CD4-positive, alpha-beta T cell (primary cell): ENCODE data around the gene KDM4F. TPM values are rescaled to one million over a fixed set of nuclear protein-coding genes. Genes with fewer than 3 reads are reported as not detected.

ENCODE experiments used
- ATAC-seq: fragments of 200-7000 bp; cut with Tn5 transposase; one replicate; pipeline ENCODE4 v1.10.0; 2022; ENCODE audit warnings: mild to moderate bottlenecking; ENCODE audit not compliant: poor library complexity
- CTCF ChIA-PET: fragments of 350-600 bp; sonication (Branson Sonifier 250); formaldehyde crosslinking; loops from one replicate; lab custom pipeline; 2021; ENCODE audit warnings: antibody characterized with exemption, inconsistent platforms; lab: Charles Lee
- POLR2A ChIA-PET: fragments of 350-600 bp; sonication (Branson Sonifier 250); formaldehyde crosslinking; loops from one replicate; lab custom pipeline; 2021; ENCODE audit warnings: antibody characterized with exemption, inconsistent platforms; lab: Charles Lee
- DNase-seq, 14 experiments: peaks; one replicate each; pipeline ENCODE4 v3.0.0-alpha.2; 2013 to 2020; ENCODE audit warnings: mixed read lengths in 2 of 14
- H3K27ac ChIP-seq, 2 donors: one replicate each; pipeline versions ENCODE4 v1.5.1 to v1.7.0; 2013; ENCODE audit warnings: low read length in 2 of 2, low read depth in 1 of 2, mild to moderate bottlenecking in 1 of 2
- H3K27me3 ChIP-seq, 2 experiments: 1 replicate in 1 of 2; 2 replicates in 1 of 2; pipeline versions ENCODE4 v1.6.1 to v1.7.0; 2013; ENCODE audit warnings: low read length in 2 of 2, control low read depth in 1 of 2, mild to moderate bottlenecking in 1 of 2, moderate library complexity in 1 of 2; ENCODE audit not compliant: insufficient read depth in 2 of 2, control insufficient read depth in 1 of 2
- H3K36me3 ChIP-seq: one replicate; pipeline ENCODE4 v1.6.1; 2013; ENCODE audit warnings: low read length, control low read depth; ENCODE audit not compliant: insufficient read depth
- H3K4me1 ChIP-seq: one replicate; pipeline ENCODE4 v1.6.1; 2013; ENCODE audit warnings: low read length, control low read depth; ENCODE audit not compliant: insufficient read depth
- H3K4me3 ChIP-seq: one replicate; pipeline ENCODE4 v1.5.1; 2013; ENCODE audit warnings: mild to moderate bottlenecking, low read length, moderate library complexity
- H3K9me3 ChIP-seq, 2 experiments: 1 replicate in 1 of 2; 2 replicates in 1 of 2; pipeline versions ENCODE4 v1.6.1 to v1.7.0; 2013; ENCODE audit warnings: low read length in 2 of 2, mild to moderate bottlenecking in 2 of 2, control low read depth in 1 of 2, moderate library complexity in 1 of 2; ENCODE audit not compliant: control insufficient read depth in 1 of 2, insufficient read depth in 1 of 2
- H3K27ac Mint-ChIP-seq: one replicate; pipeline ENCODE4 v1.8.0; 2020; ENCODE audit warnings: mixed read lengths
- H3K27me3 Mint-ChIP-seq: one replicate; pipeline ENCODE4 v1.8.0; 2021; ENCODE audit warnings: mixed read lengths
- H3K36me3 Mint-ChIP-seq: one replicate; pipeline ENCODE4 v1.8.0; 2021; ENCODE audit warnings: low read depth, mixed read lengths
- H3K4me1 Mint-ChIP-seq: one replicate; pipeline ENCODE4 v1.8.0; 2021; ENCODE audit warnings: low read depth, mixed read lengths
- H3K4me3 Mint-ChIP-seq: one replicate; pipeline ENCODE4 v1.8.0; 2020; ENCODE audit warnings: mild to moderate bottlenecking, mixed read lengths
- H3K9me3 Mint-ChIP-seq: one replicate; pipeline ENCODE4 v1.8.0; 2020; ENCODE audit warnings: mixed read lengths
- intact Hi-C, 2 experiments: fragments of 100-400 bp; cut with DNase I in 1 of 2; cut with micrococcal nuclease in 1 of 2; formaldehyde crosslinking; loops; one replicate each; pipeline versions ENCODE4 v1.15.1 to v1.9.0; 2023 to 2025; cut with DNase I, micrococcal nuclease
- total RNA-seq, 174 experiments: library from RNA in 2 of 174; stranded (reverse) in 2 of 174; gene quantifications; one replicate each; pipeline ENCODE4 v1.2.3 and lab custom pipeline; 2021 to 2026
- TF ChIP-seq, protein P1 (sequence below): fragments of 200-600 bp; IDR thresholded peaks from one replicate; pipeline ENCODE4 v1.8.0; 2022; ENCODE audit warnings: antibody characterized with exemption, mild to moderate bottlenecking

The KDM4F gene
- total RNA-seq, 2 experiments from 2014 or later: not detected

DNA sequence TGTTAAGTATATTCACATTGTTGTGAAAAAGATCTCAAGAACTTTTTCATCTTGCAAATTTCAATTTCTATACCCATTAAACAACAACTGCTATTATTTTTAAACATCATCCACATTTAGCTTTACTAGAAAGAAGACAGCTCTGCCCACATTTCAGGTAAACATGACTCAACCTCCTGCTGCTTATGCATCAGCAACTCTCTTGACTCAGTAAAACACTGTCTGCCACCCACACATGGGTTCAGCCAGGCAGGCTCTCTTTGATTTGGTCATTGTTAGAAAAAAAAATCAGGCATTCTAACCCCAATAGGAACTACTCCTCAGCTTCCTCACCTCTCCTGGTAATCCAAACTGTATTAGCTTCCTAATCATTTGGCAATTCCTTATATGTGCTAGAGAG, 35.3 kb downstream of the KDM4F start:
- ATAC-seq (no peak), DNase-seq (no peak)
- ChIA-PET POLR2A (interaction anchor here (1.3 to 3.4 kb wide), 2 partner anchors 10 to 16 kb away, joined by 4 to 24 read pairs; partner anchors contain the start of gene SRSF8), CTCF (interaction anchor here (1.6 kb wide), 2 partner anchors 11 to 14 kb away, joined by 4 to 10 read pairs; no protein-coding TSS in a partner anchor)
- TF ChIP-seq, protein P1, sequence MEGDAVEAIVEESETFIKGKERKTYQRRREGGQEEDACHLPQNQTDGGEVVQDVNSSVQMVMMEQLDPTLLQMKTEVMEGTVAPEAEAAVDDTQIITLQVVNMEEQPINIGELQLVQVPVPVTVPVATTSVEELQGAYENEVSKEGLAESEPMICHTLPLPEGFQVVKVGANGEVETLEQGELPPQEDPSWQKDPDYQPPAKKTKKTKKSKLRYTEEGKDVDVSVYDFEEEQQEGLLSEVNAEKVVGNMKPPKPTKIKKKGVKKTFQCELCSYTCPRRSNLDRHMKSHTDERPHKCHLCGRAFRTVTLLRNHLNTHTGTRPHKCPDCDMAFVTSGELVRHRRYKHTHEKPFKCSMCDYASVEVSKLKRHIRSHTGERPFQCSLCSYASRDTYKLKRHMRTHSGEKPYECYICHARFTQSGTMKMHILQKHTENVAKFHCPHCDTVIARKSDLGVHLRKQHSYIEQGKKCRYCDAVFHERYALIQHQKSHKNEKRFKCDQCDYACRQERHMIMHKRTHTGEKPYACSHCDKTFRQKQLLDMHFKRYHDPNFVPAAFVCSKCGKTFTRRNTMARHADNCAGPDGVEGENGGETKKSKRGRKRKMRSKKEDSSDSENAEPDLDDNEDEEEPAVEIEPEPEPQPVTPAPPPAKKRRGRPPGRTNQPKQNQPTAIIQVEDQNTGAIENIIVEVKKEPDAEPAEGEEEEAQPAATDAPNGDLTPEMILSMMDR: no peak
- intact Hi-C loops: no loop called here
- Mint-ChIP-seq H3K36me3 (peaks cover 5% of the 10 kb centered on the region), H3K27me3 (peaks cover 7% of the 10 kb centered on the region), H3K9me3 (no peaks in the 10 kb centered on the region), H3K4me1 (peaks cover 15% of the 10 kb centered on the region), H3K27ac (no peak overlapping the region), H3K4me3 (no peak overlapping the region)
- H3K4me3 ChIP-seq: no peak overlapping the region
- no peaks in the 10 kb centered on the region for H3K27me3 ChIP-seq
- no peaks in the 10 kb centered on the region for H3K36me3 ChIP-seq
- H3K9me3 ChIP-seq: no peaks in the 10 kb centered on the region
- peaks cover 9% of the 10 kb centered on the region for H3K4me1 ChIP-seq
- H3K27ac ChIP-seq: no peak overlapping the region

- Mint-ChIP-seq H3K4me3 (no peak overlapping the region), H3K36me3 (peaks cover 5% of the 10 kb centered on the region), H3K9me3 (no peaks in the 10 kb centered on the region), H3K27ac (peak overlapping the region; percentile 1), H3K27me3 (peaks cover 7% of the 10 kb centered on the region), H3K4me1 (peaks cover 17% of the 10 kb centered on the region)
- Histone ChIP-seq H3K4me3 (no peak overlapping the region), H3K9me3 (no peaks in the 10 kb centered on the region), H3K27ac (no peak overlapping the region), H3K4me1 (peaks cover 11% of the 10 kb centered on the region), H3K36me3 (no peaks in the 10 kb centered on the region), H3K27me3 (no peaks in the 10 kb centered on the region)
- ChIA-PET CTCF (interaction anchor here (1.6 kb wide), 2 partner anchors 11 to 15 kb away, joined by 4 to 10 read pairs; no protein-coding TSS in a partner anchor), POLR2A (interaction anchor here (1.3 to 3.4 kb wide), 2 partner anchors 11 to 17 kb away, joined by 4 to 24 read pairs; partner anchors contain the start of gene SRSF8)
- ATAC-seq (no peak), DNase-seq (no peak)
- intact Hi-C loops: loop anchor here in 1 of 2 experiments (5.0 kb wide), 4 partner anchors 108 to 1307 kb away; partner anchors contain the start of gene JRKL
- TF ChIP-seq, protein P1: no peak
Measured at GRCh38 chr11:95085117-95085816, 36.0 kb downstream of the KDM4F start.

DNA sequence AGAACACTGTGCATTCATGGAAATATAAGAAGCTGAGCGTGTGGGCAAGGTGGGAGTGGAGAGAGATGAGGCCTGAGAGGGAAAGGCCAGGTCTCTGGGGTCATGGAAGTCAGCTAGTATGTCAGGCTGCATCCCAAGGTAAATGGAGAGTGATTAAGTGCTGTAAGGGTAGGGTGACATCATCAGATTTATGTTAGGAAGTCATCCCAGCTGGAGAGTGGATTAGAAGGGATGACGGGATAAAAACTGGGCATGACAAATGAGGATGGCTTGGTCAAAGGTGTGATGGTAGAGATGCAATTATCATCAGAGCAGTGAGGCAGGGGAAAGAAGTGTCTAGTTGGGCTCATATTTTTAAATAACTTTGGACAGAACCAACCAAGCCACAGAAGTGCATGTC, 36.9 kb downstream of the KDM4F start:
- DNase-seq: no peak
- Histone ChIP-seq H3K27me3 (no peaks in the 10 kb centered on the region), H3K36me3 (no peaks in the 10 kb centered on the region), H3K4me1 (peaks cover 20% of the 10 kb centered on the region), H3K27ac (no peak overlapping the region), H3K4me3 (no peak overlapping the region), H3K9me3 (no peaks in the 10 kb centered on the region)
- ChIA-PET POLR2A (interaction anchor here (3.4 kb wide), 1 partner anchor 18 kb away, joined by 24 read pairs; the partner anchor contains the start of gene SRSF8), CTCF (interaction anchor here (1.6 kb wide), 2 partner anchors 10 to 16 kb away, joined by 4 to 10 read pairs; no protein-coding TSS in a partner anchor)
- no peak overlapping the region for H3K27ac Mint-ChIP-seq
- no peaks in the 10 kb centered on the region for H3K9me3 Mint-ChIP-seq
- H3K4me1 Mint-ChIP-seq: peaks cover 26% of the 10 kb centered on the region
- no peak for ATAC-seq
- H3K4me3 Mint-ChIP-seq: peak overlapping the region; percentile 50
- peaks cover 7% of the 10 kb centered on the region for H3K27me3 Mint-ChIP-seq
- peaks cover 5% of the 10 kb centered on the region for H3K36me3 Mint-ChIP-seq
- intact Hi-C loops: loop anchor here in 1 of 2 experiments (5.0 kb wide), 4 partner anchors 109 to 1306 kb away; partner anchors contain the start of gene JRKL
- TF ChIP-seq, protein P1: no peak
